Measurements from ENCODE around the gene TTC14. TPM values are rescaled to one million over a fixed set of nuclear protein-coding genes. Genes with fewer than 3 reads are reported as not detected.

Gene TTC14
- total and polyA plus RNA-seq, 2 donors (not counting 3 experiments of a cell fraction or from before 2014, with no cell fraction given), result 14.5 to 33.6 TPM

DNA sequence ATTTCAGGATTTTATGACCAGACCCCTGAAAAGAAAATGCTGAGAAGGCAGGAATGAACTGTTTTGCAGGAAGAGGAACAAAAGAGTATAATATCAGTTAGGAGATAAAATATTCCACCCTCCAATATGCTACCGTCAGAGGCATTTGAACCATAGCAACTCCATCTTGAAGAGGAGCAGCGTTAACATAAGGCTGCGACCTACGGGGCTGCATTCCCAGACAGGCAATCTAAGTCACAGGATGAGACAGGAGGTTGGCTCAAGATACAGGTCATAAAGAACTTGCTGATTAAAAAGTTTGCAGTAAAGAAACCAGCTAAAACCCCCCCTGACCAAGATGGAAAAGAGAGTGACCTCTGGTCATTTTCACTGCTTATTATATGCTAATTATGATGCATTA lies 54.4 kb downstream of the TTC14 start:
- DNase-seq (ENCODE audit: low read depth, low spot score) (no peak), FAIRE-seq (no peak)
- Histone ChIP-seq H3K4me1 (ENCODE audit: control insufficient read depth, extremely low read depth, insufficient read depth, low read length) (no peaks in the 10 kb centered on the region), H3K27me3 (ENCODE audit: control insufficient read depth in 2 of 2, insufficient read depth in 2 of 2, low read length in 2 of 2) (peaks cover 0 to 3% of the 10 kb centered on the region in 2 experiments), H4K20me1 (replicated peaks; ENCODE audit: control insufficient read depth, extremely low read depth, insufficient read depth, low read length) (no peaks in the 10 kb centered on the region), H3K9me1 (replicated peaks; ENCODE audit: control insufficient read depth, extremely low read depth, insufficient read depth, low read length) (no peaks in the 10 kb centered on the region), H3K4me3 (replicated peaks in 1 of 3; ENCODE audit: insufficient read depth in 1 of 3, low read depth in 1 of 3, low read length in 3 of 3) (no peak overlapping the region), H3K36me3 (ENCODE audit: control insufficient read depth in 2 of 2, extremely low read depth in 1 of 2, insufficient read depth in 2 of 2, low read length in 2 of 2) (no peaks in the 10 kb centered on the region), H3K9me3 (replicated peaks; ENCODE audit: control insufficient read depth, insufficient read depth, low read length) (no peaks in the 10 kb centered on the region), H3K4me2 (ENCODE audit: insufficient read depth, low read length) (no peak overlapping the region), H3K79me2 (ENCODE audit: control insufficient read depth, insufficient read depth, low read length) (no peaks in the 10 kb centered on the region), H3K9ac (replicated peaks; ENCODE audit: extremely low read depth, insufficient read depth, low read length) (no peak overlapping the region), H2AFZ (ENCODE audit: low read depth, low read length) (no peak overlapping the region), H3K27ac (ENCODE audit: insufficient read depth, low read depth, low read length) (no peak overlapping the region)
- ChIA-PET CTCF (interaction anchor here (1.5 kb wide), 1 partner anchor 22 kb away, joined by 3 read pairs; no protein-coding TSS in a partner anchor), POLR2A (no interaction called here)
- BruUV-seq (replicated peaks), result no TSS peak
- TF ChIP-seq POLR2AphosphoS5 (IDR thresholded peaks at IDR 0.05; ENCODE audit: insufficient read depth, low read depth, low read length) (no peak), EZH2 (IDR thresholded peaks at IDR 0.05; ENCODE audit: borderline replicate concordance, low read depth, low read length, severe bottlenecking) (no peak), GATA2 (IDR thresholded peaks at IDR 0.05; ENCODE audit: insufficient read depth, insufficient read length, low read depth, low read length) (no peak), JUN (IDR thresholded peaks at IDR 0.05; ENCODE audit: borderline replicate concordance, insufficient read depth, insufficient read length, low read depth) (no peak), POLR2A (IDR thresholded peaks at IDR 0.05; ENCODE audit: low read depth, low read length) (no peak), FOS (IDR thresholded peaks at IDR 0.05; ENCODE audit: borderline replicate concordance, insufficient read depth, low read length) (no peak), MYC (IDR thresholded peaks at IDR 0.05; ENCODE audit: low read depth, low read length) (no peak)
- TF ChIP-seq, protein P1, sequence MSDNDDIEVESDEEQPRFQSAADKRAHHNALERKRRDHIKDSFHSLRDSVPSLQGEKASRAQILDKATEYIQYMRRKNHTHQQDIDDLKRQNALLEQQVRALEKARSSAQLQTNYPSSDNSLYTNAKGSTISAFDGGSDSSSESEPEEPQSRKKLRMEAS (IDR thresholded peaks at IDR 0.05; ENCODE audit: insufficient read depth, insufficient read length), result no peak
- TF ChIP-seq, protein P2, sequence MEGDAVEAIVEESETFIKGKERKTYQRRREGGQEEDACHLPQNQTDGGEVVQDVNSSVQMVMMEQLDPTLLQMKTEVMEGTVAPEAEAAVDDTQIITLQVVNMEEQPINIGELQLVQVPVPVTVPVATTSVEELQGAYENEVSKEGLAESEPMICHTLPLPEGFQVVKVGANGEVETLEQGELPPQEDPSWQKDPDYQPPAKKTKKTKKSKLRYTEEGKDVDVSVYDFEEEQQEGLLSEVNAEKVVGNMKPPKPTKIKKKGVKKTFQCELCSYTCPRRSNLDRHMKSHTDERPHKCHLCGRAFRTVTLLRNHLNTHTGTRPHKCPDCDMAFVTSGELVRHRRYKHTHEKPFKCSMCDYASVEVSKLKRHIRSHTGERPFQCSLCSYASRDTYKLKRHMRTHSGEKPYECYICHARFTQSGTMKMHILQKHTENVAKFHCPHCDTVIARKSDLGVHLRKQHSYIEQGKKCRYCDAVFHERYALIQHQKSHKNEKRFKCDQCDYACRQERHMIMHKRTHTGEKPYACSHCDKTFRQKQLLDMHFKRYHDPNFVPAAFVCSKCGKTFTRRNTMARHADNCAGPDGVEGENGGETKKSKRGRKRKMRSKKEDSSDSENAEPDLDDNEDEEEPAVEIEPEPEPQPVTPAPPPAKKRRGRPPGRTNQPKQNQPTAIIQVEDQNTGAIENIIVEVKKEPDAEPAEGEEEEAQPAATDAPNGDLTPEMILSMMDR (IDR thresholded peaks at IDR 0.05; ENCODE audit: extremely low read depth in 1 of 2, insufficient read depth in 1 of 2, low read depth in 1 of 2, low read length in 2 of 2), result no peak
- intact Hi-C loops (cut with micrococcal nuclease), result no loop called here
- dilution Hi-C loops (cut with MboI; ENCODE audit: extremely low pct_ligation_motif_present, low sequenced_read_pairs), result no loop called here
